Gastrocnemius medialis (tissue), 4 donors: ENCODE data around the gene TTLL10.

Experiments
- POLR2A ChIP-seq, 2 donors: fragments of 450-650 bp; IDR thresholded peaks; one replicate each; pipeline ENCODE4 v1.6.1; 2017; ENCODE audit warnings: antibody characterized with exemption in 2 of 2, mild to moderate bottlenecking in 2 of 2, moderate library complexity in 2 of 2
- TF ChIP-seq, protein P1 (sequence below), 5 experiments: fragments of 450-650 bp in 3 of 5; fragments of 200-600 bp in 2 of 5; sonication (generic) in 2 of 5; IDR thresholded peaks in 4 of 5; conservative IDR thresholded peaks in 1 of 5; 1 replicate in 4 of 5; 2 replicates in 1 of 5; pipeline ENCODE4 v1.5.1; 2016 to 2019; ENCODE audit warnings: antibody characterized with exemption in 5 of 5, mild to moderate bottlenecking in 3 of 5, moderate library complexity in 3 of 5

- TF ChIP-seq POLR2A (IDR thresholded peaks at IDR 0.05), result no peak
- TF ChIP-seq, protein P1, sequence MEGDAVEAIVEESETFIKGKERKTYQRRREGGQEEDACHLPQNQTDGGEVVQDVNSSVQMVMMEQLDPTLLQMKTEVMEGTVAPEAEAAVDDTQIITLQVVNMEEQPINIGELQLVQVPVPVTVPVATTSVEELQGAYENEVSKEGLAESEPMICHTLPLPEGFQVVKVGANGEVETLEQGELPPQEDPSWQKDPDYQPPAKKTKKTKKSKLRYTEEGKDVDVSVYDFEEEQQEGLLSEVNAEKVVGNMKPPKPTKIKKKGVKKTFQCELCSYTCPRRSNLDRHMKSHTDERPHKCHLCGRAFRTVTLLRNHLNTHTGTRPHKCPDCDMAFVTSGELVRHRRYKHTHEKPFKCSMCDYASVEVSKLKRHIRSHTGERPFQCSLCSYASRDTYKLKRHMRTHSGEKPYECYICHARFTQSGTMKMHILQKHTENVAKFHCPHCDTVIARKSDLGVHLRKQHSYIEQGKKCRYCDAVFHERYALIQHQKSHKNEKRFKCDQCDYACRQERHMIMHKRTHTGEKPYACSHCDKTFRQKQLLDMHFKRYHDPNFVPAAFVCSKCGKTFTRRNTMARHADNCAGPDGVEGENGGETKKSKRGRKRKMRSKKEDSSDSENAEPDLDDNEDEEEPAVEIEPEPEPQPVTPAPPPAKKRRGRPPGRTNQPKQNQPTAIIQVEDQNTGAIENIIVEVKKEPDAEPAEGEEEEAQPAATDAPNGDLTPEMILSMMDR (IDR thresholded peaks at IDR 0.05 in 4 of 5, conservative IDR thresholded peaks at IDR 0.05 in 1 of 5), result no peak
These were observed 1.9 kb upstream of the TTLL10 start for GRCh38 chr1:1171546-1172340.
